ENCODE data around the gene KBTBD3.

DNA sequence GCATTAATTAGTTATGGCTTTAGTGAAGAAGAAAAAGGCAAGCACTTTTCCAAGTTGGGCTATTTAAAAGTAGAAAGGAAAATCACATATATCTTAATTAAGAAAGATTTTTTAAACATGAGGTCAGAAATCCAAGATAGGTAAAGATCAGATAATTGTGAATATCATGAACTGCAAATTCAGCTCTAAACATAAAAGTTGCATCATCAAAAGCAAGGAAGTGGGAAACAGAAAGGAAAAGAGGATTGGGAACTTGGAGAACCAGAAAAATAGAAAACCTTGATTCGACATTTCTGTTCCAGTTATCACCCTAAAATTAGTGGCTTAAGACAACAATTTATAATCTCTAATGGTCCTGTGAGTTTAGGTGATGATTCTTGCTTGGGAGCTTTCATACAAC, 17.5 kb downstream of the KBTBD3 start:
- TF ChIP-seq POLR2AphosphoS5 (IDR thresholded peaks at IDR 0.05) = no peak
- no peak for TF ChIP-seq POLR2A (IDR thresholded peaks at IDR 0.05; ENCODE audit: low read depth)
- TF ChIP-seq, protein P1, sequence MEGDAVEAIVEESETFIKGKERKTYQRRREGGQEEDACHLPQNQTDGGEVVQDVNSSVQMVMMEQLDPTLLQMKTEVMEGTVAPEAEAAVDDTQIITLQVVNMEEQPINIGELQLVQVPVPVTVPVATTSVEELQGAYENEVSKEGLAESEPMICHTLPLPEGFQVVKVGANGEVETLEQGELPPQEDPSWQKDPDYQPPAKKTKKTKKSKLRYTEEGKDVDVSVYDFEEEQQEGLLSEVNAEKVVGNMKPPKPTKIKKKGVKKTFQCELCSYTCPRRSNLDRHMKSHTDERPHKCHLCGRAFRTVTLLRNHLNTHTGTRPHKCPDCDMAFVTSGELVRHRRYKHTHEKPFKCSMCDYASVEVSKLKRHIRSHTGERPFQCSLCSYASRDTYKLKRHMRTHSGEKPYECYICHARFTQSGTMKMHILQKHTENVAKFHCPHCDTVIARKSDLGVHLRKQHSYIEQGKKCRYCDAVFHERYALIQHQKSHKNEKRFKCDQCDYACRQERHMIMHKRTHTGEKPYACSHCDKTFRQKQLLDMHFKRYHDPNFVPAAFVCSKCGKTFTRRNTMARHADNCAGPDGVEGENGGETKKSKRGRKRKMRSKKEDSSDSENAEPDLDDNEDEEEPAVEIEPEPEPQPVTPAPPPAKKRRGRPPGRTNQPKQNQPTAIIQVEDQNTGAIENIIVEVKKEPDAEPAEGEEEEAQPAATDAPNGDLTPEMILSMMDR (IDR thresholded peaks at IDR 0.05) = no peak

All from esophagus muscularis mucosa (tissue), 3 donors.